Limb (tissue), 2 donors: Measurements from ENCODE around the gene HNRNPA1.
A peak's percentile ranks its signal among the peaks of the same experiment; 100 is the strongest.
"Not testable (repeated sequence)": the region's sequence is repeated elsewhere in the genome, so short reads cannot be mapped to it uniquely, and the experiment has no call there.

Experiments
- DNase-seq, 2 donors: peaks; one replicate each; pipeline ENCODE4 v3.0.0-alpha.2; 2016; ENCODE audit errors: extremely low spot score in 2 of 2

HNRNPA1 gene

DNA sequence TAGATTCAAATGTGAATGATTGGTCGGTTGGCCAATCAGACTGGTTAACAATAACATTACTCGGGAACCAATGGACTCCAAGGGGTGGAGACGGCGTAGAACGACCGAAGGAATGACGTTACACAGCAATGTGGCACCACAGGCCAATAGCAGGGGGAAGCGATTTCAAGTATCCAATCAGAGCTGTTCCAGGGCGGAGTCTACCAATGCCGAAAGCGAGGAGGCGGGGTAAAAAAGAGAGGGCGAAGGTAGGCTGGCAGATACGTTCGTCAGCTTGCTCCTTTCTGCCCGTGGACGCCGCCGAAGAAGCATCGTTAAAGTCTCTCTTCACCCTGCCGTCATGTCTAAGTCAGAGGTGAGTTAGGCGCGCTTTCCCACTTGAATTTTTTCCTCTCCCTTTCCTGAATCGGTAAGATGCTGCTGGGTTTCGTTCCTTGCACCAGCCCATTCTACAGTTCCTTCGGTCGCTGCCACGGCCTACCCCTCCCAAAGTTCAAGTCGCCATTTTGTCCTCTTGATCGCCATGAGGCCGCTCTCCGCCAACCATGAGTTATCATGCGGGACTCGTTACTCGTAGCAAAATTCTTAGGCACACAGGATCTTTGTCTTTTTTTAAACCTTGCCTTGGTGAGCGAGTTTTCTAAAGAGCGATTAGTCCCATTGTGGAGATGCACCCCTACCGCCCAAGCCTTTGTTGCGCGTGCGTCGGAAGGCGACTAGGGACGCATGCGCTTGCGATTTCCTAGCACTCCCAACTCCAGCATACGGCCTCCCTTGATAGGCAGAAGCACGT lies at the start of gene HNRNPA1:
TSS of gene HNRNPA1 (plus strand) at position 259 of the 793 bp plus-strand sequence. CDS start at position 341, 82 bp downstream.
- peak; percentile 94 to 100 for DNase-seq

DNA sequence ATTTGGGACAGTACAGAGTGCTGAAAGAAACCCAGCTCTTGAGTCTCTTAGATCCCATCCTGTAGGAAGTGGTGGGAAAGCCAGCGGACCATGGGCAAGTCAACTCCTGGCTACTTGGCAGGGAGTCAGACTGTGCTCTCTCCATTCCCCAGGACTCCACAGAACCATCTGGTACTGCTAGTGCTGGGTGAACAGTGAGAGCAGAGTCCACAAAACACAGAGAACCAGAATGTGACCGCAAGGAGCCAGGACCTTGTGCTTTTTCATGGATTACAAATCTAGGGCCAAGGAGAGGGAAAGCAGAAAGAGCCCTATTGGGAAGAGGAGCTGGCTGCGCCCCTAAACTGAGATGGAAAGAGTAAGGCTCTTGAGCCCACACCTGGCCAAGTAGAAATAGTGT lies 49.3 kb upstream of the HNRNPA1 start:
- DNase-seq: not testable (repeated sequence)

DNA sequence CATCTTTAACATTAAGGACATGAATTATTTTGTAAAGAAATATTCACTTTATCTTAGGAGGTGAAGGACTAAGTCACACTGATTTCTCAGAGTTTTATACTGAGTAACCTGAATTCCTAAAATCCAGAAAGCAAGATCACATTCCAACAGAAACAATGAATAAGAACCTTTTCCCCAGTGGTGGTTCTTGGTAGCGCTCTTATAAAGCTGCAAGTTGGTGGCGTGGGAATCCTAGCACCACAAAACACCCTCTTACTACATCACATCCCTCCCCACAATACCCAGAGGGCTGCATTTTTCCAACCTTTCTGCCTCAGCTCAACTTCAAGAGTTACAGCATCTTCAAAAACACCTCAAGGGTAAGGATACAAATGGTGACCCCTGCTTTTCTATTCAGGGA lies 47.7 kb upstream of the HNRNPA1 start:
- no peak for DNase-seq

DNA sequence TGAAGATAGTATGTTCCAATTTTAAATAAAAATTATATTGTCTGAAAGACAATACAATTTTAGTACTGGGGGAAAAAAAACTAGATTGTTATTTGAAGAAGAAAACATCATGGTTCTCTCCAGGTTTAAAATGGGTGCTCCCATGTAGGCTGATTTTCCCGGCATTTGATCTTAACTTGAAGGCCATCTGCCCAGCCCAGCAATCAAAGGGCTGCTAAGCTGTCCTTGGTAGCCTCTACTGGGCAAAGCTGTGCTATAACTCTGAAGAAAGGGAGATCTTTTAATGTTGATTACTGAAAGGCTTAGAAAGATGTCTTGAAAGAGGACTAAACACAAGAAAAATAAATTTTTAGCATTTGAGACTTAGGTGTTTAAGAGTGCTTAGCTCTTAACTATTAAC lies 42.0 kb upstream of the HNRNPA1 start:
- no peak for DNase-seq

DNA sequence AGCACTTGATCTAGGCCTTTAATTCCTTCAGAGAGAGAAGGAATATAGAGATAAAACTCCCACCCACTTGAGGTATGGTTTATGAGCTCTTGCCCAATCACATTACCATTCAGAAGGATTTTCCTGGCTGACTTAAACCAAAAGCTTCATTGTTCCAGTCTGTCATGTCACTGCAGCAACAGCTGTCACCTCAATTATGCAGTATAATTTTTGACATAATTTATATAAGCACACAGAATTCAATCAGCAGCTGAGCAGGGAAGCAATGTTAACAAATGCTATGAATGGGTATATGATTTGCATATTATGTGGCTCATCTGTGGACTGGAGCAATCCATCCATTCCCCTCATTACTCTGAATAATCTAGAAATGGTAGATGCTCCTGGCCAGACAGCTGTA lies 40.9 kb upstream of the HNRNPA1 start:
- DNase-seq: no peak

DNA sequence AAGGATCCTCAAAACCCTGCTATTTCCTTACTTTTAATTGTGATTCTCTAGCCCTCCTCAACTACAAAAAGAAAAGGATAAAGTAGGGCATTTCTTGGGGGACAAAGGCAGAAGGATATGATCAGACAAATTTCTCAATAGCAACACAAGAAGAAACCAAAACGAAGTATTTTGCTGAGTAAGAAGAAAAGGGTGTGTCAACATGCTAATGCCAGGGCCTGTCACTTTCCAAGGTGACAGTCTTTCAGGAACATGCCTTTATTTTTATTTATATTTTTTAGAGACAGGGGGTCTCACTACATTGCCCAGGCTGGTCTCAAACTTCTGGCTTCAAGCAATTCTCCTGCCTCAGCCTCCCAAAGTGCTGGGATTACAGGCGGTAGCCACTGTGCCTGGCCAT lies 40.4 kb upstream of the HNRNPA1 start:
- no peak for DNase-seq

DNA sequence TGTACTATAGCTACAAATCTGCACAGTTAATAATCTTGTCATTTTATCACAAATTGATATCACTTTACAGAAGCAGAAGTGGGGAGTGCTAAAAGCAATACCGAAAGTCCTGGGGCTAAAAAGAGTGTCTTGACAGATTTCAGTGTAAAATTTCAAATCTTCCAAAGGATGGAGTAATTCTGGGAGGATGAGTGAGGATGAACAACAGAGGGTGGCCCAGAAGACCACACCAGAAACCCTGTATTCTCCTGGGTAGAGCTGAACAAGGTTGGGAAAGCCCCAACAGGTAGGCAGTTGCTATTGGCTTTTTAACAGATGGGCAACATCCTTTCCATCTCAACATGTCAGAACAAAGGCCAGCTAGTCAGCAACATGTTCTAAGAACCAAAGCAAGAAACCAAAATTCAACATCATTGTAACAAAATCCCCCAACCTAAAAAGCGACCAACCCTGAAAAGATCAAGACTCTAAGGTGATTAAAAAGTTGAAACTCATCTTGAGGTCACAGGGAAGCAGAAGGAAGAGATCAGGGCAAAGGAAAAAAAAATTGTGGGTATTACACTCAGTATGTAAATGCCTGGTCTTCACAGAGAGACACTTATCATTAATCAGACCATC lies 39.4 kb upstream of the HNRNPA1 start:
- DNase-seq: no peak

DNA sequence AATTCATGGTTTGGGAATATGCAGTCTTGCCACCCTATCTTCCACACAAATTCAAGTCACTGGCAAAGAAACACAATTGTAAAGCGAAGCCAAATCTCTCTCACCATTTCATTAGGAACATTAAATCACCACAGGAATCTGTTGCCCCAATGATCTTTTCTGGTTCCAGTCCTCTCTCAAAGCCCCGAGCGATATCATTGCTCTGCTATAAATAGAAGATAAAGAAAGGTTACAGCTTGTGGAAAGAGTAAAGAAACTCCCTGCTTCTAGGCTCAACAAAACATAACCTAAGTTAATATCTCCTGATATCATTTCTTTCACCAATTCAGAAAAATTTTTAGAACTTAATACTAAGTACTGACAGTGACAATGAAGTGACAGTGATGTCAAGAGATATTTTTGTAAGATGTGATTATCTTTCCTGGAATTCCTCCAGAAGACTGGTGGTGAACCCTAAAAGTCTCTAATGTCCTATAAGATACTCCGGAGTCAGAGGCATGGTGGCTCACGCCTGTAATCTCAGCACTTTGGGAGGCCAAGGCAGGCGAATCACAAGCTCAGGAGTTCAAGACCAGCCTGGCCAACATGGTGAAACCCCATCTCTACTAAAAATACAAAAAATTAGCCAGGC lies 34.4 kb upstream of the HNRNPA1 start:
- no peak for DNase-seq

DNA sequence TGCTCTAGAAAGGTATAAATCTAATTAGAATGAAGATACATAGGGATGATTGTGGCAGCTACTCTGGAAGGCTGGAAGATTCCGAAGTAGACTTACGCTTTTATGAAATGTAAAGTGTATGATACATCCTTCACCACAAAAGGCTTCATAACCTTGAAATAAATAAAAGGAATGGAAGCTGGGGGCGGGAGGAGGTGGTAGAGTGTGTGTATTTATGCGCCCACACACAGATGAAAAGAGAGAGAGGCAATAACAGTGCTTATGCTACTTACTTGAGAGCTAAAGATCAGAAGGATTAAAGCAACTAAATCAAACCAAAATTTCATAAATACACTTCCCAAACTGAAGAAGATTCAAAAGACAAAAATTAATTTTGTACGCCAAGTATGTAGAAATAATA lies 31.0 kb upstream of the HNRNPA1 start:
- DNase-seq: no peak

DNA sequence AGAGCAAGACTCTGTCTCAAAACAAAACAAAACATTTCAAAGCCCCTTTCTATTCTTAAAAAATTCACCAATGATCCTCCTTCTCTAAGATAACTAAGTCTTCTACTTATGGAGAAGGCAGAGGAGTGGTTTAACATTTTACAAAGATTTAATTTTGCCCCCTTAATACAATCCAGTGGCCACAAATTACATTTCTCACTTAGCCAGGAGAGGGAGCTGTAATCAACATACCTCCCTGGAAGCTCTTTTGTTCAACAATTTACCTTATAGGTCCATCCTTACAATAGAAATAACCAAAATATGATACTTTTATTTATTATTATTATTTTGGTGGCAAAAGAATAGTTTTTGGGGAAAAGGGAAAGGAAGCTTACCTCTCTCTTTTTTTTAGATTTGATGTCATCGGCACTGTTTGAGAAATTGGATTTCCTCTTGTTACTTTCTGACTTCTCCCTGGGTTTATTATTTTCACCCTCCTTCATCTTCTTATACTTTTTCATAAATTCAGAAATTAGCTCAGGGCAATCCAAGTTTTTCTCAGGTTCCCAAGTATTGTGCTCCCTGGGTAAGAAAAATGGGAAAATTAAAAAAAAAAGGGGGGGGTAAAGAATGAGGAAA lies 28.8 kb upstream of the HNRNPA1 start:
- DNase-seq: no peak

DNA sequence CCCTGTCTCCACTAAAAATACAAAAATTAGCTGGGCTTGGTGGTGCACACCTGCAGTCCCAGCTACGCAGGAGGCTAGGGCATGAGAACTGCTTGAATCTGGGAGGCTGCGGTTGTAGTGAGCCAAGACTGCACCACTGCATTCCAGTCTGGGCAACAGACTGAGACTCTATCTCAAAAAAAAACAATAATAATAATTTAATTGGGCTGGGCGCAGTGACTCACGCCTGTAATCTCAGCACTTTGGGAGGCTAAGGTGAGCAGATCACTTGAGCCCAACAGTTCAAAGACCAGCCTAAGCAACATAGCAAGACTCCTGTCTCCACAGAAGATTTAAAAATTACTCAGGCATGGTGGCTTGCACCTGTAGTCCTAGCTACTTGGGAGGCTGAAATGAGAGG lies 27.3 kb upstream of the HNRNPA1 start:
- no peak for DNase-seq

DNA sequence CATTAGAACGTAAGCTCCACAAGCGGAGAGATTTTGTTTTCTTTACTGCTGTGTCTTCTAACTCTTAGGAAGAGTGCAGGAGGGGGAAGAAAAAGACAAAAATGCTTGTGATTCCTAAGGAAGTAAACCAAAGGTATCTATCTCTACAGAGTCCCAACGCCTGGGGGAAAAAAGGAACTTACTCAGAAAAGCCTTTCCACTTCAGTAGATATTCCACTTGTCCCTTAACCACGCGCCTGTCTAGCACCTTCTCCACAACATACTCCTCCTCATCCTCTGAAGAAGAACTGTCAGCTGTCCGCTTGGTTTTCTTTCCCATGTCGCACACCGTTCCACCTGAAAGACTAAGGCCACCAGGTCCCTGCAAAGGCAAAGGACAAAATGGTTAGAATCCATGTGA lies 23.2 kb upstream of the HNRNPA1 start:
- DNase-seq: no peak

DNA sequence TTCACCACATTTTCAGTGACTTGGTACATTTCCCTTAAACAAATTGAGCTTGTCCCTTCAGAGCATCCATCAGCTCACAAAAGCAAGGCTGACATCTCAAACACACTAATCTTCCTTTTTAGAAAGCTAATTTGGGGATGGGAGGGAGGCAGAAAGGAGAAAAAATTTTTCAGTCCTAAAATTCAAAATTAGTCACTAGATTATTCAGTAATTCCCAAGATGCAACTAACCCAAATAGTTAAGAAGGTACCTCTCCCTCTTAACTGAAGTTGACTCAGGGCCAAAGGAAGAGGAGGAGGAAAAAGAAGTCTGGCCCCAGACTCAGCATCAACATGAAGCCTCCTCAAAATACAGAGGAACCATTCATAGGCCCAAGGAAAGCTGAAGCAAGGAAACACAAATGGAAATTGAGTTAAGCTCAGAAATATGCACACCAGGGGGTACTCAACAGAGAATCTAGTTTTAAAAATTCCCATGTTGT lies 22.3 kb upstream of the HNRNPA1 start:
- peak in 1 of 2 donors; percentile 61 for DNase-seq

DNA sequence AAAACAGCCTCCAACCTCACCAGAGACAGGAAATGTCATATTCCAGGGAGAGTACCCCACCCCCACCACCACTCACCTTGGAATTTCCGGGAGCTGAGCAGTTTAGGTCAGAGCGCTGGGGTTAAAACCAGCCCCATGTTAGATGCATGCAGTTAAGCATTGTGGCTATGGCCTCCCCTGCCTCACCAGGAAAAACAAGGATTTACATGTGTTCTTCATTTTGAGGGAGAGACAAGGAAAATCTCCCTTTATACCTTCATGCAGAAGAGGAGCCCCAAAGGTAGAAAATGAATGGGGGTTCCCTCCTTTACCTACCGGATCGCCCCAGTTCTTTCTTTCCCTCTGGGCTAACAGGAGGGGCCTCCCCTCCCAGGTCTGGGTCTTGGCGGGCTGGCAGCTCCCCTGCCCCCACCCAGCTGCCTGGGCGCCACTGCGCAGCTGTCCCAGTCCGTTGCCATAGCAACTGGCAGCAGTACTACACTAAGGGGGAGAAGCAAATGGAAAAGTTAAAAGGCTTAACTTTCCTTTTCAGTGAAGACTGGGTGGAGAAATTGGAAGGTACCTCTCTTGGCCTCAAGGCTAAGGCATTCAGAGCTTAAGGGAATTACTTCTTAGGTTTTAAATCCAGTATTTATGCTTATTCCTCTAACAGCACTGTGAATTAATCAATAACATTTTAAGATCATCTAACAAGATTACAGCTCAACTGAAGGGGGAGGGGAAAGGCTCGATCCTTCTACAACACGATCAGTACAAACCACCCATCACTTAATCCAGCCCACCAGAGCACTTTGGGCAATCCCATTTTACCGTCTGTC lies 21.1 kb upstream of the HNRNPA1 start:
- DNase-seq: peak; percentile 91 to 97

DNA sequence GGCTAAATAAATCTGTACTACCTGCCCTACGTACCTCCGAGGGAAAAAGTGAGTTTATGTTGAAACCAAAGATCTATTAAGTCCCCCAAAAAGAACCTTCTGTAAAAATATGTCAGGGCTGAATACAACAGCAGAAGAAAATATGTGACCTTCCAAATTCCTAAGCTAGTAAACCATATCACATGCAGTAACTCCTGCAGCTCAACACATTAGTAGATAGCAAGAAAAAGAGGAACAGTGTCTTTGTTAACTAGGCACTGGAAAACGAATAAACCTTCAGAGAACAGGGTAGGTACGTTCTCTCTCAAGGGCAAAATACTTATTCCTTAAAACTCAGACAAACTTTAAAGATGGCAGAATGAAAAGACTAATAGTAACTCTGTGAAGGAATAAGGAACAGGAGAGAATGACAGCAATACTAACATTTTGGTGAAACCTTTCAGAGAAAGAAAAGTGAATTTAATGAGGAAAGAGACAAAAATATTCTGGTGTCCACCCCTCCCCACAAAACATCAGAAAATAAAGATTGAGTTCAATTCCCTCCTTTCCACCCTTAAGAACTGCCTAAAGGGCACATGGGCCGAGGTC lies 18.6 kb upstream of the HNRNPA1 start:
- no peak for DNase-seq

DNA sequence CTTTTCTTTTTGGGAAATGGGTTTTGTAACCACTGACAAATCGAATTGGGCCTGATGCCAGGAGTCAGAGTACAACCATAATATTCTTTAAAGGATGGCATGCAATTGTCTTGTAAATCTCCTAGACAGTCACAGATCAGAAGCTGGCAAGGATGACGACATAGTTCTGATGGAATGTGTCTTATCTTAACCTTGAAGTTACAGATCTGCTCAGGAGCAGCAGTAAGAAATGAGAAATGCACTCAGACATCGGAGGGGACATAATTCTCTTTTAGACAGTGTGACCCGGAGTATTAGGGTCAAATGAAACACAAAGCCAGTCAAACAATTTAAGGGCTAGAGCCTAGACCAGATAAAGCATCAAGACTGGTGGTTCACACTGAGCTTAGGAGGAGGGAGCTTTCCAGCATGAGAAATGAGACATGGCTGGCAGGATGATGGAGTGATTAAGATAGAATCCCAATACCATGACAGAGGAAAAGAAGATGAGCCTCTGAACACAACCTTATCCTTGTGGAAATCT lies 18.1 kb upstream of the HNRNPA1 start:
- DNase-seq: no peak

DNA sequence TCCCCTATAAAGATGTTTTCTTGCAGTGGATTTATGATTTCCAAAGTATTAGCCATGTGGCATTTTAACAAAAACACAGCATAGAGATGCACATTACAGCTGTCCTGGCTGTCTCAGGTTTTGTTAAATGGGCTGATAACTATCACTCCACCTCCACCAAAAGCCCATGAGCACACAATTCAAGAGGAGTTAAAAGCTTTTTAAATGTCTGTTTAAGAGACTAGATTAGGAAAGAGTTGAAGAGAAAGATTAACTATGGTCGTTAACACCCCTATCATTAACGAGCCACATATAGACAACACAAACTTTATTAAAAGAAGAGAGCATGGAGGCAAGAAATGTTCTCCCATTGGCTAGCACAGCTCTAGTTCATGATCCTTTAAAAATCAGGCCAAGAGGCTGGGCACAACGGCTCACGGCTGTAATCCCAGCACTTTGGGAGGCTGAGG lies 15.1 kb upstream of the HNRNPA1 start:
- no peak for DNase-seq

DNA sequence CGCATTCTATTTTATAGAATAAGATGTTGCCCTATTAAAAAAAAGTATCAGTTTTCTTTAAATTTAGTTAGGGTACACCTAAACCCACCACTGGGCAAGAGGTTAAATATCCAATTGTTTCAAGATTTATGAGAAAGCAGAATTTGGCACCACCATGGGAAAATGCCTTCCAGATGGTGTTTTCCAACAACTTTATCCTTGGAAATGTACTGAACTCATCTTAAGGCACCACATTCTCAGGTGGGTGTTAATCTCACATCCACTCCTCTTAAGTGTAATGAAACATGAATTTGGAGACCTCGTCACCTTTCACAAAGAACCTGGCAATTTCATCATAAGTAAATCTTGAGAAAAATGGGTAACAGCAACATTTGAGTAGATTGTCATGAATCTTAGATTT lies 13.7 kb upstream of the HNRNPA1 start:
- DNase-seq: no peak

DNA sequence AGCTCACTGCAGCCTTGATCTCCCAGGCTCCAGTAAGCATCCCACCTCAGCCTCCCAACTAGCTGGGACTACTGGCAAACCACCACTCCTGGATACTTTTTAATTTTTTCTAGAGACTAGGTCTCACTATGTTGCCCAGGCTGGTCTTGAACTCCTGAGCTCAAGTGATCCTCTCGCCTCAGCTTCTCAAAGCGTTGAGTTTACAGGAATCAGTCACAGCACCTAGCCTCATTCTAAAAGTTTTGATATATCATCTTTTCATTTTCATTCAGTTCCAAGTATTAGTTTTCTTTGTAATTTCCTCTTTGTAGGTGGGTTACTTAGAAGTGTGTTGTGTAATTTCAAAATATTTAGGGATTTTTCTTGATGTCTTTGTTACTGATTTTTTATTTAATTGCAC lies 10.2 kb upstream of the HNRNPA1 start:
- DNase-seq: no peak

DNA sequence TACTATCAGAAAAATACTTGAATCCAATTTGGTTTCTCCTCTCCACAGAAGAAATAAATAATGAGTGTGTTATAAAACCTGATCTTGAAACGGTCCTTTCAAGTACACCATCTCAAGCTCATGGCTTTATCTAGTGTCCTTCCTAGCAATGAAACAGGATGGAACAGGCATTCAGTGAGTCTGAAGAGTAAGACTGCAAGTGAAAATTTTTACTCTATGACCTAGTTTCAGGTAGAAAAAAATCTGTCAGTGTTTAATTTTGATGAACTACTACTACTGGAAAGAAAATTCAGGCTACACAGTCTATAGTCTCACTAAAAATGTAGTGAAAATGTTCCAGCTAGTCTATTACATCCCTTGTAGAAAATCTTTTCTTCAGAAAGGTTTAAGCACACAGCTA lies 8.3 kb upstream of the HNRNPA1 start:
- DNase-seq: no peak

DNA sequence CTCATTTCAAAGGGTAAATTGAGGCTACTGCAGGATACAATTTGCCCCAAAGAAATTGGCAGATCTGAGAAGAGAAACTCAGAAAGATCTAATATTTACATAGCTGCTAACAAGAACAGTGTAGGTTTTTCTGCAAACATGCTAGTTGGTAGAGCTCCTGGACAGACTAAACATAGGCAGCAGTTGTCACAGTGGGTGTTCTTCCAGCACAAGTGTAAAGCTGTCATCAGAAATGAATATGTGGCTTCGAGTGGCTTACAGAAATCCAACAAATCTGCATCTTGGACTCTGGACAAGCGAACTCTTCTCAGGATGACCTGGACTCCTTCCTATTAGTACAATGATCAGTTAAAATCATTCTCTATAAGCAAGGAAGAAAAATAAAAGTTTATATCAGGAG lies 6.5 kb upstream of the HNRNPA1 start:
- DNase-seq: no peak
